Right lobe of liver (tissue), 6 donors: ENCODE results near the gene COL27A1. TPM values are rescaled to one million over a fixed set of nuclear protein-coding genes. Genes with fewer than 3 reads are reported as not detected.
A peak's percentile ranks its signal among the peaks of the same experiment; 100 is the strongest.

Source experiments
- ATAC-seq, 4 donors: fragments of 200-7000 bp; cut with Tn5 transposase; one replicate each; pipeline ENCODE4 v1.9.1; 2020; ENCODE audit warnings: mild to moderate bottlenecking in 4 of 4, moderate library complexity in 4 of 4
- DNase-seq, 3 donors: peaks; one replicate each; pipeline ENCODE4 v3.0.0-alpha.2; 2020
- H3K27ac ChIP-seq, 3 donors: fragments of 200-600 bp; one replicate each; pipeline ENCODE4 v1.8.0; 2022
- H3K27me3 ChIP-seq, 2 donors: fragments of 200-600 bp; one replicate each; pipeline ENCODE4 v1.8.0; 2022
- H3K36me3 ChIP-seq, 4 donors: fragments of 200-600 bp; sonication (generic) in 1 of 4; one replicate each; pipeline versions ENCODE4 v1.5.1 to v1.8.0; 2017 to 2022; ENCODE audit warnings: control low read depth in 1 of 4
- H3K4me1 ChIP-seq, 4 donors: fragments of 200-600 bp; sonication (generic) in 1 of 4; one replicate each; pipeline versions ENCODE4 v1.5.1 to v1.8.0; 2017 to 2022; ENCODE audit warnings: control low read depth in 1 of 4
- H3K4me3 ChIP-seq, 3 donors: fragments of 200-600 bp; one replicate each; pipeline ENCODE4 v1.8.0; 2022
- H3K9me3 ChIP-seq, 4 donors: fragments of 200-600 bp; sonication (generic) in 1 of 4; one replicate each; pipeline versions ENCODE4 v1.5.1 to v1.8.0; 2017 to 2022; ENCODE audit warnings: control low read depth in 1 of 4
- POLR2A ChIP-seq: fragments of 450-650 bp; IDR thresholded peaks from one replicate; pipeline ENCODE4 v1.6.1; 2017; ENCODE audit warnings: antibody characterized with exemption, mild to moderate bottlenecking
- WGBS: methylation state at CpG from one replicate; pipeline ENCODE4 v1.1.6; 2018; ENCODE audit warnings: low coverage, low lambda C conversion rate; ENCODE audit not compliant: insufficient coverage; ENCODE audit errors: missing lambda C conversion rate; 5-methylcytosine and 5-hydroxymethylcytosine counted together
- intact Hi-C, 2 donors: fragments of 100-400 bp; cut with DNase I; formaldehyde crosslinking; loops; one replicate each; pipeline versions ENCODE4 v1.11.2 to v1.14.1; 2022
- total RNA-seq, 6 experiments: library from RNA; depleted of rRNA in 2 of 6; stranded (reverse); fragments of >200 nt in 2 of 6; fragmentation: NEBNext Ultra II Directional in 3 of 6; extraction: Animal tissue kit (Norgen Biotek cat#: 25700) in 3 of 6; gene quantifications; one replicate each; pipeline versions ENCODE4 v1.1.0 to v1.2.4, GENCODE V29; 2016 to 2023
- TF ChIP-seq, protein P1 (sequence below), 4 donors: fragments of 200-600 bp in 3 of 4; fragments of 450-650 bp in 1 of 4; IDR thresholded peaks; one replicate each; pipeline versions ENCODE4 v1.5.1 to v1.8.0; 2016 to 2022; ENCODE audit warnings: antibody characterized with exemption in 4 of 4, mild to moderate bottlenecking in 2 of 4
- donor health status: DM: no; HTN: yes; CAD: no.
- donor health status: DM: no; HTN: no; CAD: no.
- donor health status: DM: no; HTN: no; CAD: no.
- donor health status: DM: no; HTN: yes; CAD: no.
- donor health status: DM: no; HTN: yes; CAD: no.

The COL27A1 gene
- total RNA-seq, 6 experiments from 2014 or later: 11.8 to 51.9 (median 29.3) TPM

DNA sequence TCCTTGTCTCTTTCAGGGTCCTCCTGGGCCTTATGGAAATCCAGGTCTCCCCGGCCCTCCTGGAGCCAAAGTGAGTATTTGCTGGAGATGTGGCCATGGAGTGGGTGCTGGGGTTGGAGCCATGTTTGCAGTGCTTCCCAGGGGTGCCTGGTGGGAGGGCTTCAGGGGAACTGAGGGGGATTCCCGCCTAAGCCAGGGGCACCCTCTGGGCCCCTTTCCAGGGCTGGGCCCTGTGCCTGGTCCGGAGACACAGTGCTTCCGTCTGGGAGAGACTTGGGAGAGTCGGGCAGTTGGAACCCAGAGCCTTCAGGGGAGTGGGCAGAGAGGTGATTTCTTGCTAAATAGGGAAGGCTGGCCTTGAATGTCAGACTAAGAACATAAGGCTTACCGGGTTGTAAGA, 27.7 kb downstream of the COL27A1 start:
- 78% methylated on average over 1 of the region's 6 CpGs for WGBS
- no peaks in the 10 kb centered on the region for H3K27me3 ChIP-seq
- TF ChIP-seq, protein P1, sequence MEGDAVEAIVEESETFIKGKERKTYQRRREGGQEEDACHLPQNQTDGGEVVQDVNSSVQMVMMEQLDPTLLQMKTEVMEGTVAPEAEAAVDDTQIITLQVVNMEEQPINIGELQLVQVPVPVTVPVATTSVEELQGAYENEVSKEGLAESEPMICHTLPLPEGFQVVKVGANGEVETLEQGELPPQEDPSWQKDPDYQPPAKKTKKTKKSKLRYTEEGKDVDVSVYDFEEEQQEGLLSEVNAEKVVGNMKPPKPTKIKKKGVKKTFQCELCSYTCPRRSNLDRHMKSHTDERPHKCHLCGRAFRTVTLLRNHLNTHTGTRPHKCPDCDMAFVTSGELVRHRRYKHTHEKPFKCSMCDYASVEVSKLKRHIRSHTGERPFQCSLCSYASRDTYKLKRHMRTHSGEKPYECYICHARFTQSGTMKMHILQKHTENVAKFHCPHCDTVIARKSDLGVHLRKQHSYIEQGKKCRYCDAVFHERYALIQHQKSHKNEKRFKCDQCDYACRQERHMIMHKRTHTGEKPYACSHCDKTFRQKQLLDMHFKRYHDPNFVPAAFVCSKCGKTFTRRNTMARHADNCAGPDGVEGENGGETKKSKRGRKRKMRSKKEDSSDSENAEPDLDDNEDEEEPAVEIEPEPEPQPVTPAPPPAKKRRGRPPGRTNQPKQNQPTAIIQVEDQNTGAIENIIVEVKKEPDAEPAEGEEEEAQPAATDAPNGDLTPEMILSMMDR (IDR thresholded peaks at IDR 0.05): no peak
- no peak for TF ChIP-seq POLR2A
- ATAC-seq (no peak), DNase-seq (peak in 1 of 3 donors; percentile 31)
- H3K9me3 ChIP-seq: no peaks in the 10 kb centered on the region
- peaks cover 0 to 32% (median 9%) of the 10 kb centered on the region in 4 donors for H3K4me1 ChIP-seq
- no peaks in the 10 kb centered on the region for H3K36me3 ChIP-seq
- intact Hi-C loops: no loop called here
- no peak overlapping the region for H3K4me3 ChIP-seq
- H3K27ac ChIP-seq: no peak overlapping the region

DNA sequence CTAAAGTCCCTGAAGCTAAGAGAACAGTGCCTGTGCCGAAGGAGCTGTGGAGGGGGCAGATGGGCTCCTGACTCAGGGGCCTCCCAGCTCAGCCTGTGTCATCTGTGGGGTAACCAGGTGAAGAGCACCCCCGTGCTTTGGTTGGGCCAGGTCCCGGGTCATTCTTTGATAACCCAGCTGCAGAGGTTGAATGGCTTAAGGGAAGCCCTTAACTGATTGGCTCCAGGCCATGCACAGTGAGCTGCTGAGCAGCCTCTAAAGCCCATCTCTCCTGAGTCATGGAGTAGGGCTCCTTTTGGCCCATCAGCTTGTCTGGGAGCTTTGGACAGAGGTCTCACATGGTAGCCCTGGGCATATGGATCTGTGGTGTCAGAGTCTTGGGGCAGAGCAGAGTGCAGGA, 28.7 kb downstream of the COL27A1 start:
- DNase-seq (peak in 1 of 3 donors; percentile 47), ATAC-seq (peak in 2 of 4 donors; percentile 24)
- Histone ChIP-seq H3K4me3 (no peak overlapping the region), H3K27ac (no peak overlapping the region), H3K4me1 (peaks cover 0 to 21% (median 4%) of the 10 kb centered on the region in 4 donors), H3K27me3 (no peaks in the 10 kb centered on the region), H3K36me3 (no peaks in the 10 kb centered on the region), H3K9me3 (no peaks in the 10 kb centered on the region)
- intact Hi-C loops: no loop called here
- WGBS: no CpG with 5 or more reads among the region's 3 CpGs
- TF ChIP-seq POLR2A: no peak
- TF ChIP-seq, protein P1 (IDR thresholded peaks at IDR 0.05): no peak

- DNase-seq: peak in 1 of 3 donors; percentile 15
- no CpG with 5 or more reads among the region's 2 CpGs for WGBS
These were observed 29.5 kb downstream of the COL27A1 start for GRCh38 chr9:114184866-114185265.

DNA sequence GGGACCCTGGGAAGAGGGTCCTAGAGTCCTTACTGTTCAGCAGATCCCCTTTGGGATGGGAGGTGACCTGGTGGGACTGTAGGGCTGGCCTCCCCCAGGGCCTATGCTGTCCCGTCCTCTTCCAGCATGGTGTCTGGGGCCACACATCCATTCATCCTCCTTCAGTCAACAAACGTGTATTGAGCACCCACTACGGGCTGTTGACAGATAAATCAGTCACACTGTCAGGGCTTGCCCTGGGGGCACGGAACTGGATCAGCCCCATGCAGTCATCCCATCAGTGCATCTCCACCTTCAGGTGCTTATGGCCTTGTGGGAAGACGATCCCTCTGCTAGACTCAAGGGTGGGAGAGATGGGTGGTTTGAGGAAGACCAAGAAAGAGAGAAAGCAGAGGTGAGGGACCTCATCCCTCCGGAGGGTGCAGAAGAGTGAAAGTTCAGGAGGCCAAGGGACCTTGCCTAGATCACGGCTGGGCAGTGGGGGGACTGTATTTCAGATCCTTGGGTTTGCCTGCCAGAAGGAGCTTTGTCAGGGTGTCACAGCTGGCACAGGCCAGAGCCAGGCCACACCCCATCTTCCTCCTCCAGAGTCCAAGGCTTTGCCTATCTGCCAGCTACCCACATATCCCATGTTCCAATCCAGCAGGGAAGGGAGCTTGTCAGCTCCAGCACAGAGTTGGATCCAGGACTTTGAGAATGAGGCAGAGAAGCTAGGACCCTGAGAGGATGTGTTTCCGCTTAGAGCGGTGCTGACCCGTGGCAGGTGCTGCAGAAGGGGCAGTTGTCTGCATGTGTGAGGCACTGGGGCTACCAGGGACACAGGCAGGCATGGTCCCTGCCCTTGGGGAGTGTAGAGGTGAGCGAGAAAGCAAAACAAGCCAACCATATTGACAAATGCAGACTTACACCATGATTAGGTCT, 30.5 kb downstream of the COL27A1 start:
- TF ChIP-seq POLR2A: no peak
- TF ChIP-seq, protein P1 (IDR thresholded peaks at IDR 0.05): no peak
- Histone ChIP-seq H3K9me3 (peaks cover 0 to 8% (median 0%) of the 10 kb centered on the region in 4 donors), H3K4me3 (no peak overlapping the region), H3K27ac (no peak overlapping the region), H3K4me1 (peaks cover 0 to 14% (median 1%) of the 10 kb centered on the region in 4 donors), H3K27me3 (no peaks in the 10 kb centered on the region), H3K36me3 (no peaks in the 10 kb centered on the region)
- ATAC-seq (no peak), DNase-seq (peak in 1 of 3 donors; percentile 42)
- WGBS: 76% methylated on average over 4 of the region's 11 CpGs
- intact Hi-C loops: no loop called here

More at GRCh38 chr9:114184866-114185265, 29.5 kb downstream of the COL27A1 start:
- H3K27ac ChIP-seq: peak overlapping the region in 1 of 3 donors; percentile 10
- no peaks in the 10 kb centered on the region for H3K27me3 ChIP-seq
- H3K36me3 ChIP-seq: no peaks in the 10 kb centered on the region
- intact Hi-C loops: no loop called here
- ATAC-seq: no peak
- H3K4me1 ChIP-seq: peaks cover 0 to 16% (median 2%) of the 10 kb centered on the region in 4 donors
- peaks cover 0 to 5% (median 0%) of the 10 kb centered on the region in 4 donors for H3K9me3 ChIP-seq
- TF ChIP-seq, protein P1 (IDR thresholded peaks at IDR 0.05): no peak
- TF ChIP-seq POLR2A: no peak
- H3K4me3 ChIP-seq: no peak overlapping the region
